Activated T-cell treated with anti-CD3 and anti-CD28 coated beads for 4 hours (primary cell): Measurements from ENCODE around the gene MVD.
"Not testable (repeated sequence)": the region's sequence is repeated elsewhere in the genome, so short reads cannot be mapped to it uniquely, and the experiment has no call there.

Experiments used
- DNase-seq: peaks from one replicate; pipeline ENCODE4 v3.0.0-alpha.2; 2020

Gene MVD

DNA sequence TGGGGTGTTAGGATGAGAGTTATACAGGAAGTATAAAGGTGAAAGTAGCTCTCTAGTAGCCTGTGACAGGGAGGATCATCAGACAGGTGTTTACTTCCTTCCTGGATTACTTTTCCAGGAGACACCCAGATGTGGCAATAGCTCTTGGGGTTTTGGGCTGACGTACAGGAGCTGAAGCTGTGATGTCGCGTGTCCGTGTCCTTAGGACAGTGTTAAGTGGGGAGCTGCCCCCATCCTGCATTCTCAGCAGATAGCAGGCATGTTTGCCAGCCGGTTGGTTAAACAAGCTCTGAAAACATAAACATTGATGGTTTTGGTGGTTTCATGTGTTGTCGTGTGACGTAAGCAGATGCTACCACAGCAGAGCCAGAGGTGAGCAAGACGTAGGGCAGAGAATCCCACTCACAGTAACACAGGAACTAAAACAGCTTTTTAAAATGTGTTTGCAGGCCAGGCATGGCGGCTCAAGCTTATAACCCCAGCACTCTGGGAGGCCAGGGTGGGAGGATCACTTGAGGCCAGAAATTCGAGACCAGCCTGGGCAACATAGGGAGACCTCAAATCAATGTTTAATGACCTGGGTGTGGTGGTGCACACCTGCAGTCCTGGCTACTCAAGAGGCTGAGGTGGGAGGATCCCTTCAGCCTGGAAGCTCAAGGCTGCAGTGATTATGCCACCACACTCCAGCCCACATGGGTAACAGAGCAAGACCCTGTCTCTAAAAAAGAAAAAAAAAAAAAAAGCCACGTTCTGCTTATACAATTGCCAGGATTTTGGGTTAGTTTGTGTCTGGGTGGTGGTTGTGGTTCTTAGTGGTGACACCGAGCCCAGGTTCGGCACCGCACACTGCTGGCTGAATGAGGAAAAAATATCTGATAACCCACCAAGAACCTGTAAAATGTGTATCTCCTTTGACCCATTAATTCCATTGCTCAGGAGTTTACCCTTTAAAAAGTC, 42.8 kb downstream of the MVD start:
- DNase-seq, result peak; percentile 27

DNA sequence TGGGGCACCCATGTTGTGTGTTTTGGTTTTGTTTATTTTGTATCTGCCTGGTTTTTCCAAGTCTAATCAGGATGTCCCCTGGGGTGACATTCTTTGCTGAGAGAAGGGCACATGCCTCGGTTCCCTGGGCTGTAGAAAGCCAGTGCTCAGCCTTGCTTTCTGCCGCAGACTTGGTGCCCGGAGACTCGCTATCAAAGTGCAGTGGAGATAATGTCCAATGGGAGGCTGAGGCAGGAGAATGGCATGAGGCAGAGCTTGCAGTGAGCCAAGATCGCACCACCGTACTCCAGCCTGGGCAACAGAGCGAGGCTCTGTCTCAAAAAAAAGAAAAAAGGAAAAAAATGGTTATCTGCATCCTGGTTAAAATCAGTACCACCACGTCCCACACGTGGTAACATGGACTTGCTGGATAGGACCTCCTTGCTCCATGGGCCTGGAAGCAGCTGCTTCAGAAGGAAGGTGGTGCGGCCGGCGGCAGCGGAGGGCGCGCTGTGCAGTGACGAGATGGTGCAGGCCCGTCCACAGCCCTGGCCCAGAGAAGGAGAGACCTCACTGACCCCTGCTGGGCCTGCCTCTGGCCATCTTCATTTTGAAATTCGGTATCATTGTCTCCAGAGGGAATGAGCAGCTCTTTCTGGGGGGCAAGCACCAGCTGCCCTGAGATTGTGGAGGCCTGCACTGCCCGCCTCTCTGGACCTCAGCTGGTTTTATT, 43.8 kb downstream of the MVD start:
- DNase-seq, result no peak

DNA sequence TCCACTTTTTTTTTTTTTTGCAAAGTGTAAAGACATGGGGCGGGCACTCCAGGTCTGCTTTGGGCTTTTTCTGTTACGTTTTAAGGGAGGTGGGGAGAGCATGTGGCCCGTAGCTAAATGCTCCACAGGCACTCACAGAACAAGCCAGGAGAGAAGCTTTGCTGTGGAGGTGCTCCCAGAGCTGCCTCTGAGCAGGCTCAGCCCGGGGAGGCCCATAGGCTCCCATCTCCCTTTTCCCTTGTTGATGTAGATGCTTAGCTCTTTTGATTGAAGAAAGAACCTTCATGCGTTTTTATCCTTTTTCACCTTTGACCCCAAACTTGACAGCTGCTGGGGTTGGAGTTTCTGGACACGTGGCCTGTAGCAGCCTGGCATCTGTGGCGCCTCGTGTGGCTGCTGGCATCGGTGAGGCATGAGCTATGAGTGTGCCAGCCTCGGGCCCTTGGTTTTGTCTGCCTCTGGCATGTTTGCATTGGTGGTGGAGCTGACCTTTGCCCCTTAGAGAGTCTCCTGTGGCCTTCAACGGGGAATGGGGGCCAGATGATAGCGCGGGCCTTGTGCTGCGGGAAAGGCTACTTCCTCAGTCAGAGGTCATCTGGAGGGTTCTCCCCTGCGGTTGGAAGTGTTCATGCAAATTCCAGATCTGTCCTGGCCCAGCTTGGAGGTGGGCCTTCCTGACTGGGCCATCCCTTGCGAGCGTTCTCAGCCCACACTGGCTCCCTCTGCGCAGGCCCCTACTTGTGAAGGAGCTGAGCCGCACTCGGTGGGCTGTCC, 44.5 kb downstream of the MVD start:
- no peak for DNase-seq

- no peak for DNase-seq
Measured at GRCh38 chr16:88617268-88618031, 45.4 kb downstream of the MVD start.

- no peak for DNase-seq
Measured at GRCh38 chr16:88616736-88617135, 46.2 kb downstream of the MVD start.

DNA sequence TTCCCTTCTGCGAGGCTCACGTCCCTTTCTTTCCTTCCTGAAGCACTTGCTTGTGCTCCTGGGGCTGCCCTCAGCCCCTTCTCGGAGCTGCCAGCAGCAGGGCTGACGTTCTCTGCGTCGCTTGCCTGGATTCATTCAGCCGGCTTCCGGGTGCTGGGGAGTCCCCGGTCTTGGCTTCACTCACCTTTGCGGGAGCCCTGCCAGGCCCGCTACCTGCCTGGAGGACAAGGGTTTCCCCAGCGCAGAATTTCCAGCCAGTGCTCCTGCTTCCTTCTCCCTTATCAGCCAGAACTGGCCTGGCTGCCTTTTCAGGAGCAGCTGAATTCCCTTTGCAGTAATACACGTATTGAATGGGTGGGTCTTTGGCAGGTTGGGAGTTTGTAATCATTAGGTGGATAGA, 46.6 kb downstream of the MVD start:
- DNase-seq, result no peak

DNA sequence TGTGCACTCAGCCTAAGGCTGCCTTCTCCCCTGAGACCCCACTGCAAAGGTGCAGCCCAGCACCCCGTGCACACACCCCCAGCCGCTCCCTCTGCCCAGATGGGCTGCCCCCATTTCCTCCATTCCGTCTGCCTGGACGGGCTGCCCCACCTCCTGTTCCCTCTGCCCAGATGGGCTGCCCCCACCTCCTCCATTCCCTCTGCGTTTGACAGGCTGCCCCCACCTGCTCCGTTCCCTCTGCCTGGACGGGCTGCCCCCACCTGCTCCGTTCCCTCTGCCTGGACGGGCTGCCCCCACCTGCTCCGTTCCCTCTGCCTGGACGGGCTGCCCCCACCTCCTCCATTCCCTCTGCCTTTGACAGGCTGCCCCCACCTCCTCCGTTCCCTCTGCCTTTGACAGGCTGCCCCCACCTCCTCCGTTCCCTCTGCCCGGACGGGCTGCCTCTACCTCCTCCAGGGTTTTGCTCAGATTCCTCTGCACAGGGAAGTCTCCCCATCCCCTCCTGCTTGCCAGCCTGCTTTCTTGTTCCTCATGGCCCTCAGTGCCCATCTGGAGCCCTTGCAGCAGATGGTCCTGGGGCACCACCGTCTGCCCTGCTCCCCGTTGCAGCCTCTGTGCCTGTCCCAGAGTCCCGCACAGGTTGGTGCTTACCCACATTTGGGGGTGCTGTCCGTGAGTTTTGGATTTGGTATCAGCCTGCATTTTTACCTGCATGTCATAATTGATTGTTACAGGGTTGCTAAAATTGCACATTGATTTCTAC, 47.9 kb downstream of the MVD start:
- DNase-seq, result no peak

GRCh38 chr16:88613911-88614817, 48.7 kb downstream of the MVD start:
- no peak for DNase-seq

GRCh38 chr16:88613293-88613692, 49.6 kb downstream of the MVD start:
- no peak for DNase-seq

- no peak for DNase-seq
Measured at GRCh38 chr16:88610909-88611812, 51.7 kb downstream of the MVD start.

DNA sequence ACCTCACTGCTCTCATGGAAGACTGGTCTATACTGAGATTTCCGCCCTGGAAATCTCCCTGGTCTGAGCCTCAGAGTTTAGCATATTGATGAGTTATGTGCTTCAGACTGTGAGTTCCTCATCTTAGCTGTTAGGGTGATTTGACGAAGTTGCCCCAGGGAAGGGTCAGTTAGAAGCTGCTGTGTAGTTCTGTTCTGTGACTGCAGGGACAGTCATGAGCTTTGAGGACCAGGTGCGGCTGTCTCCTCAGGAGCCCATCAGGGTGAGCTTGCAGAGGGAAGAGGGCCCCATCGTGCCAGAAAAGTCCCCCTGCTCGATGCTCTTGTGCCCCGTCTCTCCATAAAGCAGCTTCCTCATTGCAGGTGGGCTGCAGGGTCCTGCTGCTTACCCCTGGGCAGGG, 52.8 kb downstream of the MVD start:
- no peak for DNase-seq

- not testable (repeated sequence) for DNase-seq
Measured at GRCh38 chr16:88609426-88609825, 53.5 kb downstream of the MVD start.

GRCh38 chr16:88608076-88608475, 54.8 kb downstream of the MVD start:
- DNase-seq, result no peak

GRCh38 chr16:88606148-88606757, 56.6 kb downstream of the MVD start:
- no peak for DNase-seq

- no peak for DNase-seq
Measured at GRCh38 chr16:88605186-88606147, 57.4 kb downstream of the MVD start.

DNA sequence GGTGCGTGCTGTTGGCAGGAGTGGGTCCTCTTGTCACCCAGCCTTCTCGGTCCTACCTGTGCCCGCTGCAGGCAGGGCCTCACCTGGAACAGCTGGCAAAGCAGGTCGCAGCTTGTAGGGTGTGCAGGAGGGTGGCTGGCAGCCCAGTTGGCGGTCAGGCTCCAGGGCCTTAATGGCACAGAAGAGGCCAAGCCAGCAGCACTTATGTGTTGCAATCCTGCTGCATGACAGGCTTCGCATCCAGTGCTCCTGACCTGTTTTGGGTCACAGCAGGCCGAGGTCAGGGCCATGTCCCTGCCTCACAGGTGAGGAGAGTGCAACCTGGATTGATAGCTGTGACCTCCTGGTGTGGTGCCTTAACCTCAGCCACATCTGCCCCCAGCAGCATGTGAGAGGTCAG, 60.8 kb downstream of the MVD start:
- no peak for DNase-seq
